NCI-H524 (cell line): ENCODE data around the gene CHP1.
"Not testable (repeated sequence)": the region's sequence is repeated elsewhere in the genome, so short reads cannot be mapped to it uniquely, and the experiment has no call there.

ENCODE experiments used
- DNase-seq, 2 experiments: peaks; one replicate each; lab custom pipeline; 2025; lab: John Stamatoyannopoulos, UW

Gene CHP1

GRCh38 chr15:41230650-41231421 lies at the start of gene CHP1, which contains the start of gene EXD1:
Gene CHP1, plus strand, starts transcription at chr15:41231268. Its CDS starts 115 bp downstream, at chr15:41231383.
Gene EXD1, minus strand, starts transcription at chr15:41230757. Its CDS starts 4,182 bp downstream, at chr15:41226575.
- DNase-seq: peak; percentile 93 to 97

- no peak for DNase-seq
Observed at GRCh38 chr15:41182266-41182665, 48.8 kb upstream of the CHP1 start.

- DNase-seq: no peak
Observed at GRCh38 chr15:41183581-41183980, 47.5 kb upstream of the CHP1 start.

- no peak for DNase-seq
Observed at GRCh38 chr15:41194444-41194843, 36.6 kb upstream of the CHP1 start.

- DNase-seq: no peak
Observed at GRCh38 chr15:41199470-41199869, 31.6 kb upstream of the CHP1 start.

- no peak for DNase-seq
Observed at GRCh38 chr15:41203395-41203794, 27.7 kb upstream of the CHP1 start.

GRCh38 chr15:41205315-41205714 lies 25.8 kb upstream of the CHP1 start:
- no peak for DNase-seq

- no peak for DNase-seq
Observed at GRCh38 chr15:41207687-41208448, 23.2 kb upstream of the CHP1 start.

- DNase-seq: no peak
Observed at GRCh38 chr15:41215708-41216107, 15.4 kb upstream of the CHP1 start.

- no peak for DNase-seq
Observed at GRCh38 chr15:41218851-41219250, 12.2 kb upstream of the CHP1 start.

- DNase-seq: no peak
Observed at GRCh38 chr15:41219381-41219780, 11.7 kb upstream of the CHP1 start.

GRCh38 chr15:41230345-41230649 lies 771 bp upstream of the CHP1 start:
- no peak for DNase-seq

- DNase-seq: peak in 1 of 2 experiments; percentile 71
Observed at GRCh38 chr15:41231422-41232226, 556 bp downstream of the CHP1 start.

- peak in 1 of 2 experiments; percentile 38 for DNase-seq
Observed at GRCh38 chr15:41233367-41233771, 2.3 kb downstream of the CHP1 start.

- DNase-seq: not testable (repeated sequence)
Observed at GRCh38 chr15:41235228-41235627, 4.2 kb downstream of the CHP1 start.

GRCh38 chr15:41235929-41236328 lies 4.9 kb downstream of the CHP1 start:
- DNase-seq: no peak

- DNase-seq: no peak
Observed at GRCh38 chr15:41238100-41238499, 7.0 kb downstream of the CHP1 start.

GRCh38 chr15:41241221-41241964 lies 10.3 kb downstream of the CHP1 start:
- peak; percentile 18 to 57 for DNase-seq

- not testable (repeated sequence) for DNase-seq
Observed at GRCh38 chr15:41250745-41251144, 19.7 kb downstream of the CHP1 start.

- no peak for DNase-seq
Observed at GRCh38 chr15:41251411-41251810, 20.3 kb downstream of the CHP1 start.

- DNase-seq: no peak
Observed at GRCh38 chr15:41254560-41254959, 23.5 kb downstream of the CHP1 start.

GRCh38 chr15:41256103-41256502 lies 25.0 kb downstream of the CHP1 start:
- no peak for DNase-seq
